Peyer's patch (tissue), 4 donors: ENCODE data around the gene MESP2.

Experiments
- POLR2A ChIP-seq, 2 donors: fragments of 450-650 bp; IDR thresholded peaks; one replicate each; pipeline ENCODE4 v1.5.1; 2017; ENCODE audit warnings: antibody characterized with exemption in 2 of 2, mild to moderate bottlenecking in 2 of 2, moderate library complexity in 2 of 2
- TF ChIP-seq, protein P1 (sequence below), 6 experiments: fragments of 450-650 bp in 4 of 6; fragments of 200-600 bp in 2 of 6; sonication (generic) in 1 of 6; IDR thresholded peaks; one replicate each; pipeline ENCODE4 v1.5.1; 2017 to 2019; ENCODE audit warnings: antibody characterized with exemption in 6 of 6, mild to moderate bottlenecking in 3 of 6, moderate library complexity in 1 of 6

GRCh38 chr15:89820666-89821611, 44.8 kb downstream of the MESP2 start:
- TF ChIP-seq POLR2A (IDR thresholded peaks at IDR 0.05) = no peak
- TF ChIP-seq, protein P1, sequence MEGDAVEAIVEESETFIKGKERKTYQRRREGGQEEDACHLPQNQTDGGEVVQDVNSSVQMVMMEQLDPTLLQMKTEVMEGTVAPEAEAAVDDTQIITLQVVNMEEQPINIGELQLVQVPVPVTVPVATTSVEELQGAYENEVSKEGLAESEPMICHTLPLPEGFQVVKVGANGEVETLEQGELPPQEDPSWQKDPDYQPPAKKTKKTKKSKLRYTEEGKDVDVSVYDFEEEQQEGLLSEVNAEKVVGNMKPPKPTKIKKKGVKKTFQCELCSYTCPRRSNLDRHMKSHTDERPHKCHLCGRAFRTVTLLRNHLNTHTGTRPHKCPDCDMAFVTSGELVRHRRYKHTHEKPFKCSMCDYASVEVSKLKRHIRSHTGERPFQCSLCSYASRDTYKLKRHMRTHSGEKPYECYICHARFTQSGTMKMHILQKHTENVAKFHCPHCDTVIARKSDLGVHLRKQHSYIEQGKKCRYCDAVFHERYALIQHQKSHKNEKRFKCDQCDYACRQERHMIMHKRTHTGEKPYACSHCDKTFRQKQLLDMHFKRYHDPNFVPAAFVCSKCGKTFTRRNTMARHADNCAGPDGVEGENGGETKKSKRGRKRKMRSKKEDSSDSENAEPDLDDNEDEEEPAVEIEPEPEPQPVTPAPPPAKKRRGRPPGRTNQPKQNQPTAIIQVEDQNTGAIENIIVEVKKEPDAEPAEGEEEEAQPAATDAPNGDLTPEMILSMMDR (IDR thresholded peaks at IDR 0.05) = no peak
